Activated CD8-positive, alpha-beta T cell treated with anti-CD3 and anti-CD28 coated beads for 36 hours (primary cell): ENCODE data around the gene GJB1. TPM values are rescaled to one million over a fixed set of nuclear protein-coding genes. Genes with fewer than 3 reads are reported as not detected.

Source experiments
- ATAC-seq: fragments of 200-7000 bp; cut with Tn5 transposase; one replicate; pipeline ENCODE4 v1.10.0; 2021; ENCODE audit warnings: mild to moderate bottlenecking, moderate library complexity
- CTCF ChIA-PET: fragments of 350-600 bp; sonication (Branson Sonifier 250); formaldehyde crosslinking; loops from one replicate; lab custom pipeline; 2021; ENCODE audit warnings: antibody characterized with exemption; lab: Charles Lee
- POLR2A ChIA-PET: fragments of 350-600 bp; sonication (Branson Sonifier 250); formaldehyde crosslinking; loops from one replicate; lab custom pipeline; 2021; ENCODE audit warnings: antibody characterized with exemption; lab: Charles Lee
- DNase-seq: peaks from one replicate; pipeline ENCODE4 v3.0.0-alpha.2; 2020
- H3K27ac Mint-ChIP-seq: one replicate; pipeline ENCODE4 v1.8.0; 2021; ENCODE audit warnings: mild to moderate bottlenecking, mixed read lengths
- H3K27me3 Mint-ChIP-seq: one replicate; pipeline ENCODE4 v1.8.0; 2021; ENCODE audit warnings: mixed read lengths
- H3K36me3 Mint-ChIP-seq: one replicate; pipeline ENCODE4 v1.8.0; 2021; ENCODE audit warnings: low read depth, mixed read lengths
- H3K4me1 Mint-ChIP-seq: one replicate; pipeline ENCODE4 v1.8.0; 2021; ENCODE audit warnings: low read depth, mixed read lengths
- H3K4me3 Mint-ChIP-seq: one replicate; pipeline ENCODE4 v1.8.0; 2021; ENCODE audit warnings: mild to moderate bottlenecking, moderate library complexity, mixed read lengths
- H3K9me3 Mint-ChIP-seq: one replicate; pipeline ENCODE4 v1.8.0; 2021; ENCODE audit warnings: mixed read lengths
- intact Hi-C: fragments of 100-400 bp; cut with micrococcal nuclease; formaldehyde crosslinking; loops from one replicate; pipeline ENCODE4 v1.10.0; 2022
- total RNA-seq, 2 experiments: library from RNA; stranded (reverse); gene quantifications; one replicate each; pipeline ENCODE4 v1.2.3, GENCODE V29; 2021
- TF ChIP-seq, protein P1 (sequence below): fragments of 200-600 bp; IDR thresholded peaks from one replicate; pipeline ENCODE4 v1.8.0; 2022; ENCODE audit warnings: antibody characterized with exemption, mild to moderate bottlenecking

The GJB1 gene
- total RNA-seq, 2 experiments from 2014 or later = not detected

DNA sequence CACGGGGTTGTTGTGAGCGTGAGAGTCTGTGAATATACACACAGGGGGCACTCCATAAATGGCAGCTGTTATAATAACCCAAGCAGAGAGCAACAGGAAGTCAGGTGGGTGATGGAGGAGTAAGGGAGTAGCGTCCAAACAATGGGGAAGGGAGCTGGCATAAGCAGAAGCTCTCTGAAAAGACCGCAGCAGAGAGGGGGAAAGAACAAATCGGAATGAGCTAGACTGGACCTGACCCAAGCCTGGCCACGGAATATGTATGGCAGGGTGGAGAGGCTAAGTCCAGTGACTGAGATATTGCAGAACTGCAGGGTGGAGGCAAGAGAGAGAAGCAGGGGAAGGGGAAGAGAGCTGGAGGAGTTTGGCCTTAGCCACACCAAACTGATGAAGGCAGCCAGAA is 6.5 kb upstream of the GJB1 start:
- Mint-ChIP-seq H3K27ac (no peak overlapping the region), H3K4me3 (no peak overlapping the region), H3K9me3 (no peaks in the 10 kb centered on the region), H3K4me1 (peaks cover 5% of the 10 kb centered on the region), H3K27me3 (no peaks in the 10 kb centered on the region), H3K36me3 (no peaks in the 10 kb centered on the region)
- ATAC-seq (no peak), DNase-seq (no peak)
- TF ChIP-seq, protein P1, sequence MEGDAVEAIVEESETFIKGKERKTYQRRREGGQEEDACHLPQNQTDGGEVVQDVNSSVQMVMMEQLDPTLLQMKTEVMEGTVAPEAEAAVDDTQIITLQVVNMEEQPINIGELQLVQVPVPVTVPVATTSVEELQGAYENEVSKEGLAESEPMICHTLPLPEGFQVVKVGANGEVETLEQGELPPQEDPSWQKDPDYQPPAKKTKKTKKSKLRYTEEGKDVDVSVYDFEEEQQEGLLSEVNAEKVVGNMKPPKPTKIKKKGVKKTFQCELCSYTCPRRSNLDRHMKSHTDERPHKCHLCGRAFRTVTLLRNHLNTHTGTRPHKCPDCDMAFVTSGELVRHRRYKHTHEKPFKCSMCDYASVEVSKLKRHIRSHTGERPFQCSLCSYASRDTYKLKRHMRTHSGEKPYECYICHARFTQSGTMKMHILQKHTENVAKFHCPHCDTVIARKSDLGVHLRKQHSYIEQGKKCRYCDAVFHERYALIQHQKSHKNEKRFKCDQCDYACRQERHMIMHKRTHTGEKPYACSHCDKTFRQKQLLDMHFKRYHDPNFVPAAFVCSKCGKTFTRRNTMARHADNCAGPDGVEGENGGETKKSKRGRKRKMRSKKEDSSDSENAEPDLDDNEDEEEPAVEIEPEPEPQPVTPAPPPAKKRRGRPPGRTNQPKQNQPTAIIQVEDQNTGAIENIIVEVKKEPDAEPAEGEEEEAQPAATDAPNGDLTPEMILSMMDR = no peak
- intact Hi-C loops = no loop called here
- POLR2A ChIA-PET = interaction anchor here (0.9 kb wide), 1 partner anchor 70 kb away, joined by 3 read pairs; no protein-coding TSS in a partner anchor
- CTCF ChIA-PET = no interaction called here

DNA sequence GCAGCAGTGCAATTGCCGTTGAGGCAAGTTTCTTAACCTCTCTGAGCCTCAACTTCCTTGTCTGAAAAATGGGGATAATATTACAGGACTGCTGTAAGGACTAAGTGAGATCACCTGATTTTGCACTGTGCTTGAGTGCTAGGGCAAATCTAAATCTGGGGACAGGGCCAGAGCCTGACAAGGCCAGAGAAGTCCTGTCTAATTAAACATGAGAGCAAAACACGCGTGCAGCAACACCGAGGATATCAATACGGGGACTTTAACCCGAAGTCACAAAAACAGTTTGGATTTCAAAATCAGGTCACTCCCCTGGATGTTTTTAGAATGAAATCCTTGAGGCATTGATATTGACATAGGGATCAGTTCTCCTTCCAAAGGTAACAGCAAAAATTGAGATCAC is 5.7 kb upstream of the GJB1 start:
- no peak for DNase-seq
- CTCF ChIA-PET = no interaction called here
- intact Hi-C loops = no loop called here
- H3K4me3 Mint-ChIP-seq = no peak overlapping the region
- H3K9me3 Mint-ChIP-seq = no peaks in the 10 kb centered on the region
- TF ChIP-seq, protein P1 = no peak
- no peak for ATAC-seq
- no peaks in the 10 kb centered on the region for H3K36me3 Mint-ChIP-seq
- POLR2A ChIA-PET = interaction anchor here (0.6 to 0.7 kb wide), 2 partner anchors 26 to 31 kb away, joined by 3 read pairs; no protein-coding TSS in a partner anchor
- no peak overlapping the region for H3K27ac Mint-ChIP-seq
- peaks cover 5% of the 10 kb centered on the region for H3K4me1 Mint-ChIP-seq
- H3K27me3 Mint-ChIP-seq = no peaks in the 10 kb centered on the region

DNA sequence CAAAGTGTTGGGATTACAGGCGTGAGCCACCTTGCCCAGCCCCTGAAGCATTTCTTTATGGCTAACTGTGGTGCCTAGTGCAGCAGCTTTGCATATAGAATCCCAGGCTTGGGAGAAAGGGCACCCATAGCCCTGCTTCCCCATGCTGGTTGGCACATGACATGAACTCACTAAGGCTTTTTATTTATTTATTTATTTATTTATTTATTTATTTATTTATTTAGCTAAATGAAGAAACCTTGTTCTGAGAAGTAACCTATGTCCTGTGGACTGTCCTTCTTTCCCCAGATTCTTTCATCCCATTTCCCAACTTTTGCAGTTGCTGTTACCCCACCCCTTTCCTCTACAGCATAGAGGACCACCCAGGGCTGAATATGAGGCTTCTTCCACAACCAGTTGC is 1.9 kb upstream of the GJB1 start:
- Mint-ChIP-seq H3K27me3 (no peaks in the 10 kb centered on the region), H3K36me3 (no peaks in the 10 kb centered on the region), H3K4me3 (no peak overlapping the region), H3K9me3 (no peaks in the 10 kb centered on the region), H3K27ac (no peak overlapping the region), H3K4me1 (peaks cover 5% of the 10 kb centered on the region)
- ChIA-PET CTCF (no interaction called here), POLR2A (interaction anchor here (1.0 kb wide), 1 partner anchor 34 kb away, joined by 3 read pairs; no protein-coding TSS in a partner anchor)
- TF ChIP-seq, protein P1 = no peak
- intact Hi-C loops = no loop called here
- ATAC-seq (no peak), DNase-seq (no peak)

DNA sequence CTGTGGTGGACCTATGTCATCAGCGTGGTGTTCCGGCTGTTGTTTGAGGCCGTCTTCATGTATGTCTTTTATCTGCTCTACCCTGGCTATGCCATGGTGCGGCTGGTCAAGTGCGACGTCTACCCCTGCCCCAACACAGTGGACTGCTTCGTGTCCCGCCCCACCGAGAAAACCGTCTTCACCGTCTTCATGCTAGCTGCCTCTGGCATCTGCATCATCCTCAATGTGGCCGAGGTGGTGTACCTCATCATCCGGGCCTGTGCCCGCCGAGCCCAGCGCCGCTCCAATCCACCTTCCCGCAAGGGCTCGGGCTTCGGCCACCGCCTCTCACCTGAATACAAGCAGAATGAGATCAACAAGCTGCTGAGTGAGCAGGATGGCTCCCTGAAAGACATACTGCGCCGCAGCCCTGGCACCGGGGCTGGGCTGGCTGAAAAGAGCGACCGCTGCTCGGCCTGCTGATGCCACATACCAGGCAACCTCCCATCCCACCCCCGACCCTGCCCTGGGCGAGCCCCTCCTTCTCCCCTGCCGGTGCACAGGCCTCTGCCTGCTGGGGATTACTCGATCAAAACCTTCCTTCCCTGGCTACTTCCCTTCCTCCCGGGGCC is 1.2 kb downstream of the GJB1 start:
- Mint-ChIP-seq H3K27ac (no peak overlapping the region), H3K9me3 (no peaks in the 10 kb centered on the region), H3K4me3 (no peak overlapping the region), H3K36me3 (no peaks in the 10 kb centered on the region), H3K27me3 (no peaks in the 10 kb centered on the region), H3K4me1 (no peaks in the 10 kb centered on the region)
- POLR2A ChIA-PET = no interaction called here
- intact Hi-C loops = no loop called here
- CTCF ChIA-PET = no interaction called here
- no peak for ATAC-seq
- no peak for DNase-seq
- TF ChIP-seq, protein P1 = no peak

DNA sequence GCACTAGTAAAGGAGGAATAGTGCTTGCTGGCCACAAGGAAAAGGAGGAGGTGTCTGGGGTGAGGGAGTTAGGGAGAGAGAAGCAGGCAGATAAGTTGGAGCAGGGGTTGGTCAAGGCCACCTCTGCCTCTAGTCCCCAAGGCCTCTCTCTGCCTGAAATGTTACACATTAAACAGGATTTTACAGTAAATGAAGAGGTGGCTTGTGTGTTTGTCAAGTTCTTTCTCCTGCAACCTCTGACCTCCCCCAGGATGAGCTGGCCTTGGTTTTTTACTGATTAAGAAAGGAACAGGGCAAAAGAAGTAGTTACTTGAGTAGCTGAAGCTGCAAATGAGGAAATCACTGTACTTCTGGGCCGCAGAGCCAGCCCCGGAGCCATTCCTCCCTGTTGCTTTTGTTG is 2.0 kb downstream of the GJB1 start:
- H3K4me1 Mint-ChIP-seq = no peaks in the 10 kb centered on the region
- ChIA-PET POLR2A (no interaction called here), CTCF (no interaction called here)
- TF ChIP-seq, protein P1 = no peak
- no peak for DNase-seq
- intact Hi-C loops = no loop called here
- ATAC-seq = no peak
- H3K27me3 Mint-ChIP-seq = no peaks in the 10 kb centered on the region
- H3K9me3 Mint-ChIP-seq = no peaks in the 10 kb centered on the region
- H3K36me3 Mint-ChIP-seq = no peaks in the 10 kb centered on the region
- no peak overlapping the region for H3K27ac Mint-ChIP-seq
- H3K4me3 Mint-ChIP-seq = no peak overlapping the region
